ENCODE measurements around the gene ARHGAP42.

GRCh38 chr11:100638648-100639047 is 48.4 kb upstream of the ARHGAP42 start:
- TF ChIP-seq POLR2AphosphoS5 (IDR thresholded peaks at IDR 0.05; ENCODE audit: low read depth, low read length) (no peak), POLR2A (IDR thresholded peaks at IDR 0.05; ENCODE audit: low read depth, low read length) (no peak), TAF1 (IDR thresholded peaks at IDR 0.05; ENCODE audit: borderline replicate concordance, low read depth, low read length) (no peak)

All from GM12892 (cell line).